K562 (cell line): ENCODE results near the gene ARHGEF7. TPM values are rescaled to one million over a fixed set of nuclear protein-coding genes. Genes with fewer than 3 reads are reported as not detected.

Experiments
- ATAC-seq: fragments of 200-7000 bp; cut with Tn5 transposase; 3 replicates; pipeline ENCODE4 v1.9.1; 2020; ENCODE audit warnings: moderate library complexity
- BruUV-seq: library from RNA; stranded (reverse); fragments of 400-500 nt; replicated peaks from 2 replicates; lab custom pipeline; 2021; lab: Mats Ljungman, UMichigan
- CTCF ChIA-PET: fragments of 300-600 bp; formaldehyde crosslinking; extraction: SDS; loops from one replicate; lab custom pipeline; 2021; ENCODE audit warnings: low intra/inter-chr PET ratio; lab: Yijun Ruan, JAX
- POLR2A ChIA-PET: fragments of 300-600, 350-650 bp; sonication (Branson Sonifier 250); formaldehyde crosslinking; extraction: SDS; loops from one replicate; lab custom pipeline; 2021; ENCODE audit warnings: antibody characterized with exemption, inconsistent platforms; lab: Yijun Ruan, JAX
- DNase-seq, 4 experiments: peaks; one replicate each; pipeline versions ENCODE4 v3.0.0 to v3.0.0-alpha.2; 2011 to 2018; ENCODE audit warnings: low spot score in 3 of 4, mixed read lengths in 3 of 4; ENCODE audit errors: extremely low read depth in 1 of 4
- FAIRE-seq: peaks from 2 replicates; lab custom pipeline; 2011; peaks lifted over from hg19 to GRCh38; lab: Jason Lieb, UNC
- H2AFZ ChIP-seq: 2 replicates; pipeline ENCODE4 v1.6.0; 2011; ENCODE audit warnings: low read depth, low read length, control low read depth, inconsistent platforms
- H3K27ac ChIP-seq: fragments of 200-600 bp; 3 replicates; pipeline ENCODE4 v1.8.0; 2011; ENCODE audit warnings: low read depth, mild to moderate bottlenecking, control low read depth, inconsistent platforms, low read length, moderate library complexity, mixed read lengths; ENCODE audit errors: extremely low read depth
- H3K27me3 ChIP-seq, 2 experiments: fragments of 300-600 bp in 1 of 2; 2 replicates in 1 of 2; 3 replicates in 1 of 2; pipeline versions ENCODE4 v1.6.0 to v1.8.0; 2011; ENCODE audit warnings: inconsistent platforms in 2 of 2, low read length in 2 of 2, mild to moderate bottlenecking in 1 of 2, mixed read lengths in 1 of 2, moderate library complexity in 1 of 2; ENCODE audit not compliant: control insufficient read depth in 2 of 2, insufficient read depth in 2 of 2
- H3K36me3 ChIP-seq: fragments of 300-600 bp; 3 replicates; pipeline ENCODE4 v1.8.0; 2011; ENCODE audit warnings: mild to moderate bottlenecking, low read length, inconsistent platforms; ENCODE audit not compliant: control insufficient read depth, insufficient read depth
- H3K4me1 ChIP-seq, 2 experiments: fragments of 200-600 bp in 1 of 2; replicated peaks in 1 of 2; 2 replicates in 1 of 2; 3 replicates in 1 of 2; pipeline versions ENCODE4 v1.5.1 to v1.8.0; 2011; ENCODE audit warnings: inconsistent platforms in 2 of 2, low read length in 2 of 2, mild to moderate bottlenecking in 1 of 2, mixed read lengths in 1 of 2, moderate library complexity in 1 of 2; ENCODE audit not compliant: control insufficient read depth in 2 of 2, insufficient read depth in 2 of 2
- H3K4me2 ChIP-seq: 2 replicates; pipeline ENCODE4 v1.6.1; 2011; ENCODE audit warnings: low read length, control low read depth, inconsistent platforms, mixed read lengths; ENCODE audit not compliant: insufficient read depth
- H3K4me3 ChIP-seq: fragments of 200-600 bp; sonication (generic), shearing (Covaris generic); 2 replicates; pipeline ENCODE4 v1.5.1; 2016; ENCODE audit warnings: control low read depth, inconsistent platforms
- H3K79me2 ChIP-seq: fragments of 200-600 bp; 3 replicates; pipeline ENCODE4 v1.8.0; 2011; ENCODE audit warnings: low read length, inconsistent platforms; ENCODE audit not compliant: control insufficient read depth, insufficient read depth
- H3K9ac ChIP-seq, 2 experiments: 2 replicates each; pipeline versions ENCODE4 v1.6.0 to v1.6.1; 2011; ENCODE audit warnings: low read depth in 2 of 2, low read length in 2 of 2, control low read depth in 1 of 2, inconsistent platforms in 1 of 2, mild to moderate bottlenecking in 1 of 2, mixed read lengths in 1 of 2; ENCODE audit not compliant: insufficient read depth in 1 of 2
- H3K9me1 ChIP-seq: one replicate; pipeline ENCODE4 v1.6.0; 2011; ENCODE audit warnings: inconsistent platforms, mild to moderate bottlenecking, low read length, moderate library complexity; ENCODE audit not compliant: control insufficient read depth, insufficient read depth
- H3K9me3 ChIP-seq: replicated peaks from 2 replicates; pipeline ENCODE4 v1.5.1; 2011; ENCODE audit warnings: low read depth, low read length, inconsistent platforms; ENCODE audit not compliant: control insufficient read depth, insufficient read depth
- H4K20me1 ChIP-seq: replicated peaks from 2 replicates; pipeline ENCODE4 v1.6.1; 2011; ENCODE audit warnings: low read length, inconsistent platforms, mixed read lengths; ENCODE audit not compliant: control insufficient read depth, insufficient read depth
- BMI1 ChIP-seq: fragments of 150-350 bp; IDR thresholded peaks from 2 replicates; pipeline ENCODE4 v1.6.1; 2014; ENCODE audit warnings: low read length
- CBFA2T3 ChIP-seq: fragments of 450-650 bp; IDR thresholded peaks from 2 replicates; pipeline ENCODE4 v1.6.1; 2017
- CEBPZ ChIP-seq: fragments of 150-350 bp; IDR thresholded peaks from 2 replicates; pipeline ENCODE4 v1.6.1; 2014; ENCODE audit warnings: low read depth, mild to moderate bottlenecking, low read length, borderline replicate concordance
- FOXP1 ChIP-seq: sonication (generic); formaldehyde crosslinking; IDR thresholded peaks from 2 replicates; pipeline ENCODE4 v1.8.0; 2022; ENCODE audit warnings: mild to moderate bottlenecking, missing genetic modification reagents
- FUS ChIP-seq: fragments of 200-400 bp; formaldehyde crosslinking; optimal IDR thresholded peaks from 2 replicates; pipeline ENCODE3; 2017; ENCODE audit warnings: low read depth, low read length
- GATAD2B ChIP-seq: fragments of 450-650 bp; IDR thresholded peaks from 2 replicates; pipeline ENCODE4 v1.6.1; 2017; ENCODE audit warnings: mild to moderate bottlenecking, borderline replicate concordance
- KDM2B ChIP-seq: fragments of 250-450 bp; sonication (Bioruptor Pico); IDR thresholded peaks from 2 replicates; pipeline ENCODE4 v1.8.0; 2021; ENCODE audit warnings: mild to moderate bottlenecking, moderate library complexity
- TAF1 ChIP-seq: IDR thresholded peaks from 2 replicates; pipeline ENCODE4 v1.6.1; 2011; ENCODE audit warnings: mild to moderate bottlenecking, low read length, moderate library complexity; ENCODE audit not compliant: insufficient read depth, control insufficient read depth, severe bottlenecking; ENCODE audit errors: extremely low read depth
- ZNF431 ChIP-seq: sonication (generic); formaldehyde crosslinking; IDR thresholded peaks from 2 replicates; pipeline ENCODE4 v1.8.0; 2022; ENCODE audit warnings: mild to moderate bottlenecking, missing genetic modification reagents
- WGBS: fragments of 100-300 bp; shearing (Covaris generic); methylation state at CpG from one replicate; pipeline ENCODE4 v1.1.6; 2016; ENCODE audit warnings: low coverage, mixed read lengths; ENCODE audit not compliant: insufficient coverage; ENCODE audit errors: missing lambda C conversion rate; 5-methylcytosine and 5-hydroxymethylcytosine counted together
- in situ Hi-C: fragments of 300-500 bp; cut with MboI; formaldehyde crosslinking; loops from 4 replicates; pipeline ENCODE4 v1.15.0; 2018; ENCODE audit warnings: inconsistent platforms, mixed read lengths
- intact Hi-C: fragments of 100-400 bp; cut with micrococcal nuclease; formaldehyde crosslinking; loops from 2 replicates; pipeline ENCODE4 v1.14.2; 2022
- polyA plus RNA-seq, 8 experiments: library from polyadenylated mRNA; depleted of rRNA in 4 of 8; stranded (reverse) in 5 of 8; unstranded in 3 of 8; fragments of >200 nt; fragmentation: Nextera tagmentation in 2 of 8; fragmentation: Illumina TruSeq in 1 of 8; extraction: Ambion mirVana in 2 of 8; extraction: Trizol in 1 of 8; gene quantifications; 2 replicates each; pipeline versions ENCODE4 v1.2.1 to v1.2.3, GENCODE V29; 2011 to 2014; ENCODE audit warnings: inconsistent platforms in 1 of 8, missing spikeins in 1 of 8
- total RNA-seq, 7 experiments: library from RNA; depleted of rRNA in 6 of 7; stranded (reverse); fragments of >200 nt in 6 of 7; fragmentation: Illumina TruSeq in 2 of 7; extraction: Trizol in 2 of 7; gene quantifications; 2 replicates each; pipeline versions ENCODE4 v1.2.1 to v1.2.3, GENCODE V29; 2011 to 2021; ENCODE audit warnings: low replicate concordance in 1 of 7
- TF ChIP-seq, protein P1 (sequence below): fragments of 450-650 bp; IDR thresholded peaks from 2 replicates; pipeline ENCODE4 v1.6.1; 2014; ENCODE audit warnings: low read depth, mild to moderate bottlenecking, moderate library complexity, borderline replicate concordance

Gene ARHGEF7
- total and polyA plus RNA-seq, 9 of the 15 experiments (the other 6 are each of a cell fraction or from before 2014, with no cell fraction given), result 2.1 to 26.8 (median 17.5) TPM

- TF ChIP-seq TAF1, result no peak
- TF ChIP-seq, protein P1, sequence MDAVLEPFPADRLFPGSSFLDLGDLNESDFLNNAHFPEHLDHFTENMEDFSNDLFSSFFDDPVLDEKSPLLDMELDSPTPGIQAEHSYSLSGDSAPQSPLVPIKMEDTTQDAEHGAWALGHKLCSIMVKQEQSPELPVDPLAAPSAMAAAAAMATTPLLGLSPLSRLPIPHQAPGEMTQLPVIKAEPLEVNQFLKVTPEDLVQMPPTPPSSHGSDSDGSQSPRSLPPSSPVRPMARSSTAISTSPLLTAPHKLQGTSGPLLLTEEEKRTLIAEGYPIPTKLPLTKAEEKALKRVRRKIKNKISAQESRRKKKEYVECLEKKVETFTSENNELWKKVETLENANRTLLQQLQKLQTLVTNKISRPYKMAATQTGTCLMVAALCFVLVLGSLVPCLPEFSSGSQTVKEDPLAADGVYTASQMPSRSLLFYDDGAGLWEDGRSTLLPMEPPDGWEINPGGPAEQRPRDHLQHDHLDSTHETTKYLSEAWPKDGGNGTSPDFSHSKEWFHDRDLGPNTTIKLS, result no peak
Observed at GRCh38 chr13:111249637-111250360, 134.7 kb downstream of the ARHGEF7 start (continued).

- intact Hi-C loops, result no loop called here
- no peak overlapping the region for H3K4me3 ChIP-seq
- H3K9me3 ChIP-seq, result no peaks in the 10 kb centered on the region; the same call in 1 of the 2 replicates
- H2AFZ ChIP-seq, result no peak overlapping the region
- WGBS, result 96% methylated on average over 4 of the region's 4 CpGs
- in situ Hi-C loops, result no loop called here
- no peak overlapping the region for H3K9ac ChIP-seq
- H3K36me3 ChIP-seq, result peaks cover 18% of the 10 kb centered on the region; the same call in 2 of the 3 replicates
- no peak for FAIRE-seq
- DNase-seq, result no peak
- CTCF ChIA-PET, result no interaction called here
- no peaks in the 10 kb centered on the region for H3K9me1 ChIP-seq
- H4K20me1 ChIP-seq, result no peaks in the 10 kb centered on the region
- H3K4me2 ChIP-seq, result no peak overlapping the region
- POLR2A ChIA-PET, result no interaction called here
- ATAC-seq, result no peak
- no TSS peak for BruUV-seq
- H3K79me2 ChIP-seq, result no peaks in the 10 kb centered on the region
- H3K27ac ChIP-seq, result no peak overlapping the region
- H3K4me1 ChIP-seq, result no peaks in the 10 kb centered on the region
- H3K27me3 ChIP-seq, result no peaks in the 10 kb centered on the region
- TF ChIP-seq CBFA2T3, result no peak
- no peak for TF ChIP-seq CEBPZ
- TF ChIP-seq FOXP1 (CRISPR knock-in tag), result no peak
- no peak for TF ChIP-seq KDM2B (CRISPR knock-in tag)
- TF ChIP-seq FUS, result no peak
- no peak for TF ChIP-seq ZNF431 (CRISPR knock-in tag)
- TF ChIP-seq GATAD2B, result no peak
- no peak for TF ChIP-seq BMI1
Observed at GRCh38 chr13:111251646-111252445, 136.7 kb downstream of the ARHGEF7 start.
